GM21717 (cell line): ENCODE results near the gene CBARP.

ENCODE experiments used
- ATAC-seq: cut with Tn5 transposase; IDR thresholded peaks from one replicate; pipeline ENCODE4 v1.9.1; 2021; ENCODE audit warnings: mild to moderate bottlenecking, moderate library complexity; ENCODE audit not compliant: unreplicated experiment

CBARP gene

GRCh38 chr19:1275260-1275975 is 37.6 kb upstream of the CBARP start, which contains the start of gene FAM174C:
FAM174C (plus strand) TSS chr19:1275530; CDS start chr19:1275550, 20 bp downstream.
- ATAC-seq: peak; percentile 42

DNA sequence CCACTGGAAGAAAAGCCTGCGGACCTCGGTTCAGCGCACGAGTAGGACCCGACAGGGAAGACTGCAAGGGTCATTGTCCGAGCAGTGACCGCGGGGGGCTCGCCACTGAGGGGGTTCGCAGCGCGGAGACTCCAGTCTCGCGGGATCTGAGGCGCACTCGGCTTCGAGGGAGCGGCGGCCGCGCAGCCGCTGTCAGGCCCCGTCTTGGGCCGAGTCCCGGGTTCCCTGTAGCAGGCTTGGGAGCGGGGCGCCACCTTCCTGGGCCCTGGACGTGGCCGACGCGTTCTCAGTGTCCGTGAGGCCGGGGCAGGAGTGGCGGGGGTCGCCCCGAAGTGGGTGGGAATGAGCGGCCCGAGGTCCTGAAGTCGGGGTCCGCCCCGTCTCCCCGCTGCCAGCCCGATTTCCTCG is 37.1 kb upstream of the CBARP start:
- ATAC-seq: no peak

DNA sequence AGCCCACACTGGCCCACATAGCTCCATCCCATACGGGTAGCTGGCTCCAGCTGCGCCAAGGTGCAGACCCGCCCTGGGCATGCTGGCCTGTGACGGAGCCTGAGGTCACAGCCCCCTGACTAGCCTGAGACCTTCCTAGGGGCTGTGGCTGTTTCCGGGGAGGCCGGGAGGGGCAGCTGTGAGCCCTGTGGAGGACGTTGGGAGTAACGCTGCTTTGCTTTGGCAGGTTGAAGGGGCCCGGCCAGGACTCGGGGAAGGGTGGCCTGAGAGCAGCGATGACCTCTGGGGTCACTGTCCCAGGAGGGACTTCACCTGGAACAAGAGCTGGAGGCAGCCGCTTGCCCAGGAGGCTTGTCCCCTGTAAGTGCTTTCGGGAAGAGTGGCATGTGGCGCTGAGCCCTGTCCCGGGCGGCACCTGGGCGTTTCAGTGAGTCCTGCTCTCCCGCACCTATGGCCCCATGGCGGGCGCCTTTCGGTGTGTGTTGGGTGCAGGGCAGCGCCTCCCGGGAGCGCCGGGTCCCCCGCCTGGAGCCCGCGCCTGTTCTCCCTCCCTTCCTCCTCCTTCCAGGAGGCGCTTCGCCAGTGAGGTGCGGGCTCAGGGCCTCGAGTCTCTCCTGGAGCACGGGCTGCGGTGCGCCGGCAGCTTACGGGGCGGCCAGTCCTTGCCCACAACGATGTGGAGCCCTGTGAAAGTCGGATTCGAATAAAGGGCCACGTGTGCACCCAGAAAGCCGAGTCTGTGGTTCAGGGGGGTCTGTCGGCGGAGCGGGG is 36.5 kb upstream of the CBARP start:
- no peak for ATAC-seq

GRCh38 chr19:1273263-1274041 is 35.6 kb upstream of the CBARP start:
- ATAC-seq: no peak

DNA sequence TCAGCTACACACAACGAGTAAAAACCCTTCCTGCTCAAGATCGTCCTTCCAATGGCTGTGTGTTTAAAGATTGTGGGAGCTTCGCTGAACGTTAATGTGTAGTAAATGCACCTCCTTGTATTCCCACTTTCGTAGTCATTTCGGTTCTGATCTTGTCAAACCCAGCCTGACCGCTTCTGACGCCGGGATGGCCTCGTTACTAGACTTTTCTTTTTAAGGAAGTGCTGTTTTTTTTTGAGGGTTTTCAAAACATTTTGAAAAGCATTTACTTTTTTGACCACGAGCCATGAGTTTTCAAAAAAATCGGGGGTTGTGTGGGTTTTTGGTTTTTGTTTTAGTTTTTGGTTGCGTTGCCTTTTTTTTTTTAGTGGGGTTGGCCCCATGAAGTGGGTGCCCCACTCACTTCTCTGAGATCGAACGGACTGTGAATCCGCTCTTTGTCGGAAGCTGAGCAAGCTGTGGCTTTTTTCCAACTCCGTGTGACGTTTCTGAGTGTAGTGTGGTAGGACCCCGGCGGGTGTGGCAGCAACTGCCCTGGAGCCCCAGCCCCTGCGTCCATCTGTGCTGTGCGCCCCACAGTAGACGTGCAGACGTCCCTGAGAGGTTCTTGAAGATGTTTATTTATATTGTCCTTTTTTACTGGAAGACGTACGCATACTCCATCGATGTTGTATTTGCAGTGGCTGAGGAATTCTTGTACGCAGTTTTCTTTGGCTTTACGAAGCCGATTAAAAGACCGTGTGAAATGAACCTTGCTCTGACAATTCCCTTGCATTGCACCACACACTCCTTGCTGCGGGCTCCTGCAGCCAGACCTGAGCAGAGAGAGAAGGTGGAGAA is 34.8 kb upstream of the CBARP start:
- no peak for ATAC-seq

DNA sequence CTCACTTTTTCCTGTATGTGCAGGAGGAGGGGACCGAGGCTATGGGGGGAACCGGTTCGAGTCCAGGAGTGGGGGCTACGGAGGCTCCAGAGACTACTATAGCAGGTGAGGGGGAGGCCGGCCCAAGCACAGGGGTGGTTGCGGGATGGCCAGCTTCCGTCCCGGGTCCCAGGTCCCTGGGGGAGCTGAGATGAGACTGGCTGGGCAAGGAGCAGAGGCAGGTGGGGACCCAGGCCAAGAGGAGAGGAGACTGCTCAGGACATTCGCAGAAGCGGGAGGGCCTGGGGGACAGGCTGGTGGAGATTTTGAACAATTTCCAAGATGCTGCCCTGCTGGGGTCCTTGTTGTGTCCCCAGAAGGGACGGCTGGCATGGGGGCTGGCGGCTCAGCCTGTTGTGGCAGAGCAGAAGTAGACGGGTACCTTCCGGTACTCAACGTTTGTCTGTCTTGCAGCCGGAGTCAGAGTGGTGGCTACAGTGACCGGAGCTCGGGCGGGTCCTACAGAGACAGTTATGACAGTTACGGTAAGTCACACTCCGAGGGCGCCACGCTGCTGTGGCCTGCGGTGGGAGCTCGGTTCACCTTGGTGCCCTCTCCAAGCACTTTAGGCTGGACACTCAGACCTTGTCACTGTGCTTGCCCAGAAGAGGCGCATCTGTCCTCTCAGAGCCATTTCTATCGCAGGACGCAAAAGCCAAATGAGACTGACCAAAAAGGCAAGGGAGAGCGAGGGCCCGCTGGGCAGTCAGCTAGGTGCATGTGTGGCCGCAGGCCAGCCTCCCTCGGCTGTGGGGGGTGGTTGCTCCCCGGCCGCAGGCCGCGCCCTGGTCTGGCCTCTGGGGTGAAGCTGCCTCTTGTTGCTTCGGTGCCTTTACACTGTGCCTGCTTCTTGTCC is 34.0 kb upstream of the CBARP start:
- ATAC-seq: no peak

DNA sequence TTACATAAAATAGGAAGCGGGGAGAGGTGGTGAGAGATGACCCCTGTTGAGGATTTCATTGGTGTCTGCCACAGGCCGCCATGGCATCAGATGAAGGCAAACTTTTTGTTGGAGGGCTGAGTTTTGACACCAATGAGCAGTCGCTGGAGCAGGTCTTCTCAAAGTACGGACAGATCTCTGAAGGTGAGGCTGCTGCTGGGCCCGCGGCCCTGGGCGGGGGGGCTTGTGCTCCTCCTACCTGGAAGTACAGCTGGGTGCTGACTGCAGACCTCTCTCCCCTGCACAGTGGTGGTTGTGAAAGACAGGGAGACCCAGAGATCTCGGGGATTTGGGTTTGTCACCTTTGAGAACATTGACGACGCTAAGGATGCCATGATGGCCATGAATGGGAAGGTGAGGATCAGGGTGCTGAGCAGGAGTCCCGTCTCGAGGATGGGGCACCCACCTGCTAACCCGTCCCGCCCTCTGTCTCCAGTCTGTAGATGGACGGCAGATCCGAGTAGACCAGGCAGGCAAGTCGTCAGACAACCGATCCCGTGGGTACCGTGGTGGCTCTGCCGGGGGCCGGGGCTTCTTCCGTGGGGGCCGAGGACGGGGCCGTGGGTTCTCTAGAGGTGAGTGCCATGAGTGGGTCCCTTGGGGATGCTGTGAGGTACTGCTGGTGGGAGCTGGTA is 33.2 kb upstream of the CBARP start:
- ATAC-seq: no peak

DNA sequence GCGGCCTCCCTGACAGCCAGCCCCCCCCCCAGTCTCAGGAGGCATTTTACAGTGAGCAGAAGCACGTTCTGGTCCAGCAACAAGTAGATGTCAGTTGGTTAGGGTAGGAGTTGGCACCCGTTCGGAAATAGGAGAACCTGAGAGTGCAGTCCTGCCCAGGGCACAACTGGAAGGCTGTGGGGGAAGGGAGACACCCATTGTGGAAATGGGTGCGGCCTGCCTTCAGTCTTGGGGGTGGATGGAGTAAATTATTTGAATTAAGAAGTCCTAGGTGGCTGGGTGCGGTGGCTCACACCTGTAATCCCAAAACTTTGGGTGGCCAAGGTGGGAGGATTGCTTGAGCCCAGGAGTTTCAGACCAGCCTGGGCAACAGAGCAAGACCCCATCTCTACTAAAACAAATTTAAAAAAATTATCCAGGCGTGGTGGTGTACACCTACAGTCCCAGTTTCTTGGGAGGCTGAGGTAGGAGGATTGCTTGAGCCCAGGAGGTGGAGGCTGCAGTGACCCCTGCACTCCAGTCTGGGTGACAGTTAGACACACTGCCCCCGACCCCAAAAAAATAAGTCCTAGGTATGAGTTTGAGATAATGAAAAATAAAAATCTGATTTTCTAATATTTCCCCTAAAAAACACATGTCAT is 32.5 kb upstream of the CBARP start:
- no peak for ATAC-seq

- ATAC-seq: peak; percentile 23
These were observed 31.8 kb upstream of the CBARP start for GRCh38 chr19:1269478-1270212.

DNA sequence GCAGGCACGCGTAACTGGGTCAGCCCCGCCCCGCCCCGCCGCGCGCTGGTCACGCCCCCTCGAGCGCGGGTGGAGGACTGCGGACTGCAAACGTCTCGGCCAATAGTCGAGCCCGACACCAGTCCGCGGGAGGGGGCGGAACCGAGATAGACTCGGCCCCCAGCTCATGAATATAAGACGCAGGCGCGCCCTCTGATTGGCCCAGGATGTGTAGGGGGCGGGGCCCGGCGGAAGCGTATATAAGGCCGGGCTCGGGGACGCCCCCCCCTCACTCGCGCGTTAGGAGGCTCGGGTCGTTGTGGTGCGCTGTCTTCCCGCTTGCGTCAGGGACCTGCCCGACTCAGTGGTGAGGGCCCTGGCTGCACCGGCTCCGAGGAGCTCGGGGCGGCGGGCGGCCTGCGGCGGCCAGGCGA is 31.3 kb upstream of the CBARP start, which contains the start of gene CIRBP:
CIRBP (plus strand) TSS at position 268 of the 413 bp plus-strand sequence. CDS start 1,602 bp downstream, outside the sequence.
- ATAC-seq: peak; percentile 46

DNA sequence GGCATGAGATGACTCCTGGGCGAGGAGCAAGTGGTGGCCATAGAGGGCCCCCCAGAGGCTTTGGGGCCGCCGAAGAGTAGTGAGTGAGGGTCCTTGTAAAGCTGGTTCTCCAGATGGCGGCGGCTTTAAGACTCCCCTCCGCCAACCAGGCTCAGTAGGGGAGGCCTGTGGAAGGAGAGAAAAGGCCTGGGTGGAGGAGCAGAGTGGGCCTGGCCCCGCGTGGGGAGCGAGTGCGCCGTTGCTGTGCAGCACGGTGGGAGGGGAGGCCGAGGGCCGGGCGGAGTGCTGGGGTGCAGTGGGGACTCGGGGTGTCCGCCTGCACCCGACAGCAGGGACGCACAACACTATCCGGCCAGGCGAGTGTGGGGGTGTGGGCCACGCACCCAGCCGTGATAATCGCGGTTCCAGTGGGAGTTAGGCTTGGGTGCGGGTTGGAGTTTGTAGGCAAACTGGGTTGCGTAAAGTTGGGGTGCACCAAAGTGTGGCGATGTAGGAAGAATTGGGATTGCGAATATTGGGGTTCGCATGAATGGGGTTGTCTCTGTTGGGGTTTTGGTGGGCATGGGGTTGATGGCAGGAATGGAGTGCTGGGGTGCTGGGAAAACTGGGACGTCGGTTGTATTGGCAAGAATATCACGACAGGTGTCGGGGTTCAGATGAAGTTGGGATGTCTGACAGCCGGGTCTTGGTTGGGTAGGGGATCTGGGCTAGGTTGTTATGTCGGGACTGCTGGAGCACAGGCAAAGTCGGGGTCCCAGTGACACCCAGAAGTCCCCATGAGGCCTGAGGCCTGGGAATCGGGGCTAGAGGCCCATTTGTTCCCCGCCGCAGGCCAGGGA is 30.6 kb upstream of the CBARP start:
- ATAC-seq: no peak

GRCh38 chr19:1267477-1268225 is 29.8 kb upstream of the CBARP start:
- no peak for ATAC-seq

DNA sequence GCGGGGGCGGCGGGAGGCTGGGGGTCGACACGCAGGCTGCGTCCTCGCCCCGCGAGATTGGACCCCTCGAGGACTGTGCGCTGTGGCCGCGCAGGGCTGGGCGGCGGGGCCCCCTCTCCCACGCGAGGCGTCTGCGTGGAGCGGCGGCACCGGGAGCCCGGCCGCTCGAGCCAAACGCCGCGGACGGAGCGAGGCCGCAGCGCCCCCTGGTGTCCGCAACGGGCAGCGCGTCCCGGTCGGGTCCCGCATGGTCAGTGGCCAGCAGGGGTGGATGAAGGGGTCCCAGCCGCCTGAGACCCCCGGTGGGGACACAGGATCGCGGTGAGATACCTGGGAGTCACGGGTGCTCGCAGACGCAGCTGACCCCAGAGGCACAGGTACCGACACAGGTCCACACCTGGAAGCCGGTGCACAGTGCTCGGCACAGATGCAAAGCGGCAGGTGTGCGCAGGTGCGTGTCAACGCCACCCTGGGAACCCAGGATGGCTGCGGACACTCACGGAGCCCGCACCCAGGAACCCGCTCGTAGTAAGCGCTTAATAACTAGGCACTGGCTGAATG is 29.2 kb upstream of the CBARP start:
- ATAC-seq: no peak

- ATAC-seq: no peak
These were observed 28.5 kb upstream of the CBARP start for GRCh38 chr19:1266129-1266915.

DNA sequence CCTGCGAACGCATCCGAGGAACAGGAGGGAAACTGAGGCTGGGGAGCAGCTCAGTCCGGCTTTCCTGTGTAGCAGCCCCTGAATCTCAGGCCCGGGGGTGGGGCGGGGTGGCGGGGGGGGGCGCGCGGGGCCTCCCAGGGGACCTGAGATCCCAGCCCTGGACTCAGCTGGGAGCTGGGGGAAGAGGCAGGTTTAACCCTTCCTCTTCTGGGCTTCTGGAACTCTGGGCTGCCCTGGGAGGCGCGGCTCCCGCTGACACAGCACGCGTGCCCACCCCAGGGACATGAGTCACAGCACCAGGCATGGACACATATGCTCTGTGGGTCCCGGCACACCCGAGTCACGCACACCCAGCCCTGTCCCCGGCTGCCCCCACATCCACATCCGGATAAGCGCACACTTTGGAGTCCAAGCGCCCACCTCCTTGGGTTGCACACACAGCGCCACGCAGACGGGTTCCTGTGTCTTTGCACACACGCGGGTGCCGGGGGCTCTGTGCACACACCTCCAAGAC is 27.9 kb upstream of the CBARP start:
- ATAC-seq: no peak
